ENCODE results near the gene GLRX5.

- no peak for TF ChIP-seq CTCF (IDR thresholded peaks at IDR 0.05 in 4 of 5, conservative IDR thresholded peaks at IDR 0.05 in 1 of 5)
- TF ChIP-seq POLR2A (IDR thresholded peaks at IDR 0.05) = no peak
Observed at GRCh38 chr14:95557291-95557690, 22.4 kb downstream of the GLRX5 start.

All from gastrocnemius medialis (tissue), 4 donors.